Mesendoderm (in vitro differentiated cells): ENCODE results near the gene PLN.

ENCODE experiments used
- DNase-seq: peaks from one replicate; pipeline ENCODE4 v3.0.0; 2013
- H2AK5ac ChIP-seq: 2 replicates; pipeline ENCODE4 v1.6.1; 2013; ENCODE audit warnings: low read length, inconsistent platforms
- H2BK120ac ChIP-seq: 2 replicates; pipeline ENCODE4 v1.6.1; 2013; ENCODE audit warnings: low read depth, mild to moderate bottlenecking, low read length, moderate library complexity, mixed read lengths
- H2BK15ac ChIP-seq: replicated peaks from 2 replicates; pipeline ENCODE4 v1.6.1; 2013; ENCODE audit warnings: low read depth, mild to moderate bottlenecking, moderate library complexity
- H2BK5ac ChIP-seq: 2 replicates; pipeline ENCODE4 v1.6.1; 2013; ENCODE audit warnings: low read length, inconsistent platforms
- H3K18ac ChIP-seq: 2 replicates; pipeline ENCODE4 v1.6.1; 2013; ENCODE audit warnings: mild to moderate bottlenecking, low read length, mixed read lengths
- H3K23ac ChIP-seq: one replicate; pipeline ENCODE4 v1.6.1; 2013; ENCODE audit warnings: low read length
- H3K27ac ChIP-seq: 2 replicates; pipeline ENCODE4 v1.5.1; 2013; ENCODE audit warnings: low read depth, mild to moderate bottlenecking, inconsistent platforms, low read length, moderate library complexity
- H3K27me3 ChIP-seq: 2 replicates; pipeline ENCODE4 v1.6.1; 2013; ENCODE audit warnings: low read length, control low read depth, mild to moderate bottlenecking, inconsistent platforms; ENCODE audit not compliant: insufficient read depth, poor library complexity
- H3K36me3 ChIP-seq: 2 replicates; pipeline ENCODE4 v1.6.1; 2013; ENCODE audit warnings: low read length, inconsistent platforms; ENCODE audit not compliant: control insufficient read depth, insufficient read depth
- H3K4ac ChIP-seq: one replicate; pipeline ENCODE4 v1.6.1; 2013; ENCODE audit warnings: low read depth, mild to moderate bottlenecking, low read length, moderate library complexity
- H3K4me1 ChIP-seq: 2 replicates; pipeline ENCODE4 v1.6.1; 2013; ENCODE audit warnings: low read depth, low read length, inconsistent platforms; ENCODE audit not compliant: control insufficient read depth
- H3K4me2 ChIP-seq: 2 replicates; pipeline ENCODE4 v1.6.1; 2013; ENCODE audit warnings: low read length
- H3K4me3 ChIP-seq: 2 replicates; pipeline ENCODE4 v1.5.1; 2013; ENCODE audit warnings: mild to moderate bottlenecking, low read length
- H3K56ac ChIP-seq: one replicate; pipeline ENCODE4 v1.6.1; 2013; ENCODE audit warnings: low read length
- H3K79me1 ChIP-seq: 2 replicates; pipeline ENCODE4 v1.6.1; 2013; ENCODE audit warnings: low read length, inconsistent platforms
- H3K79me2 ChIP-seq: 2 replicates; pipeline ENCODE4 v1.6.1; 2013; ENCODE audit warnings: mild to moderate bottlenecking, low read length; ENCODE audit not compliant: control insufficient read depth, insufficient read depth
- H3K9ac ChIP-seq: 2 replicates; pipeline ENCODE4 v1.6.1; 2013; ENCODE audit warnings: low read length, inconsistent platforms
- H4K5ac ChIP-seq: one replicate; pipeline ENCODE4 v1.6.1; 2013; ENCODE audit warnings: low read length
- H4K8ac ChIP-seq: one replicate; pipeline ENCODE4 v1.6.1; 2013; ENCODE audit warnings: low read depth, mild to moderate bottlenecking, control low read depth, low read length, moderate library complexity
- WGBS: extraction: QIAGEN DNeasy Blood & Tissue Kit; methylation state at CpG from one replicate; pipeline ENCODE4 v1.1.7; 2013; ENCODE audit warnings: low lambda C conversion rate, missing lambda C conversion rate; ENCODE audit not compliant: insufficient coverage; ENCODE audit errors: extremely low coverage; 5-methylcytosine and 5-hydroxymethylcytosine counted together

The PLN gene

GRCh38 chr6:118504611-118505010 lies 43.5 kb upstream of the PLN start:
- no peaks in the 10 kb centered on the region for H3K36me3 ChIP-seq
- no peak overlapping the region for H3K56ac ChIP-seq
- no peaks in the 10 kb centered on the region for H3K79me2 ChIP-seq
- H2BK15ac ChIP-seq = no peak overlapping the region
- no peak overlapping the region for H3K9ac ChIP-seq
- H4K8ac ChIP-seq = no peak overlapping the region
- H4K5ac ChIP-seq = no peak overlapping the region
- H2BK120ac ChIP-seq = no peak overlapping the region
- DNase-seq = no peak
- no peak overlapping the region for H3K27ac ChIP-seq
- H3K4me1 ChIP-seq = no peaks in the 10 kb centered on the region
- no peak overlapping the region for H2BK5ac ChIP-seq
- H3K18ac ChIP-seq = no peak overlapping the region
- no peaks in the 10 kb centered on the region for H3K27me3 ChIP-seq
- no CpG with 5 or more reads among the region's 2 CpGs for WGBS
- no peak overlapping the region for H3K23ac ChIP-seq
- no peak overlapping the region for H2AK5ac ChIP-seq
- H3K4me2 ChIP-seq = no peak overlapping the region
- no peaks in the 10 kb centered on the region for H3K79me1 ChIP-seq
- no peak overlapping the region for H3K4ac ChIP-seq
- no peak overlapping the region for H3K4me3 ChIP-seq

GRCh38 chr6:118505656-118506055 lies 42.4 kb upstream of the PLN start:
- Histone ChIP-seq H3K4me1 (no peaks in the 10 kb centered on the region), H2BK120ac (no peak overlapping the region), H3K9ac (no peak overlapping the region), H3K56ac (no peak overlapping the region), H2AK5ac (no peak overlapping the region), H3K18ac (no peak overlapping the region), H3K27me3 (no peaks in the 10 kb centered on the region), H3K23ac (no peak overlapping the region), H4K5ac (no peak overlapping the region), H3K4ac (no peak overlapping the region), H3K36me3 (no peaks in the 10 kb centered on the region), H3K4me3 (no peak overlapping the region), H4K8ac (no peak overlapping the region), H2BK5ac (no peak overlapping the region), H3K27ac (no peak overlapping the region), H2BK15ac (no peak overlapping the region), H3K79me1 (no peaks in the 10 kb centered on the region), H3K4me2 (no peak overlapping the region), H3K79me2 (no peaks in the 10 kb centered on the region)
- no CpG with 5 or more reads among the region's 2 CpGs for WGBS
- no peak for DNase-seq

- H2BK15ac ChIP-seq = no peak overlapping the region
- DNase-seq = no peak
- no peak overlapping the region for H3K18ac ChIP-seq
- H3K79me1 ChIP-seq = no peaks in the 10 kb centered on the region
- no peaks in the 10 kb centered on the region for H3K79me2 ChIP-seq
- no peak overlapping the region for H3K4me3 ChIP-seq
- H3K56ac ChIP-seq = no peak overlapping the region
- H3K27ac ChIP-seq = no peak overlapping the region
- no peak overlapping the region for H3K4me2 ChIP-seq
- H4K5ac ChIP-seq = no peak overlapping the region
- WGBS = no CpG with 5 or more reads among the region's 5 CpGs
- no peak overlapping the region for H3K4ac ChIP-seq
- H3K36me3 ChIP-seq = no peaks in the 10 kb centered on the region
- H4K8ac ChIP-seq = no peak overlapping the region
- no peak overlapping the region for H3K23ac ChIP-seq
- H2BK5ac ChIP-seq = no peak overlapping the region
- no peak overlapping the region for H2BK120ac ChIP-seq
- no peak overlapping the region for H2AK5ac ChIP-seq
- no peaks in the 10 kb centered on the region for H3K27me3 ChIP-seq
- H3K4me1 ChIP-seq = no peaks in the 10 kb centered on the region
- no peak overlapping the region for H3K9ac ChIP-seq
Measured at GRCh38 chr6:118506071-118506638, 41.9 kb upstream of the PLN start.

- H3K36me3 ChIP-seq = no peaks in the 10 kb centered on the region
Measured at GRCh38 chr6:118507636-118508035, 40.5 kb upstream of the PLN start.

GRCh38 chr6:118509009-118509617 lies 39.0 kb upstream of the PLN start:
- Histone ChIP-seq H3K4me2 (no peak overlapping the region), H3K23ac (no peak overlapping the region), H3K36me3 (no peaks in the 10 kb centered on the region), H3K79me1 (no peaks in the 10 kb centered on the region), H3K27ac (no peak overlapping the region), H2BK120ac (no peak overlapping the region), H2BK5ac (no peak overlapping the region), H3K4ac (no peak overlapping the region), H2AK5ac (no peak overlapping the region), H3K4me1 (peaks cover 2% of the 10 kb centered on the region), H3K4me3 (no peak overlapping the region), H3K9ac (no peak overlapping the region), H2BK15ac (no peak overlapping the region), H3K18ac (no peak overlapping the region), H4K5ac (no peak overlapping the region), H3K27me3 (no peaks in the 10 kb centered on the region), H3K56ac (no peak overlapping the region), H3K79me2 (no peaks in the 10 kb centered on the region), H4K8ac (no peak overlapping the region)
- DNase-seq = peak; percentile 19
- 100% methylated on average over 1 of the region's 3 CpGs for WGBS

More at GRCh38 chr6:118507636-118508035, 40.5 kb upstream of the PLN start:
- DNase-seq = no peak
- H3K27me3 ChIP-seq = no peaks in the 10 kb centered on the region
- no peak overlapping the region for H3K27ac ChIP-seq
- no peak overlapping the region for H2BK5ac ChIP-seq
- no peak overlapping the region for H3K4me3 ChIP-seq
- H3K4me1 ChIP-seq = peaks cover 2% of the 10 kb centered on the region
- H3K4ac ChIP-seq = no peak overlapping the region
- no peak overlapping the region for H2AK5ac ChIP-seq
- H3K9ac ChIP-seq = no peak overlapping the region
- H4K8ac ChIP-seq = no peak overlapping the region
- H2BK120ac ChIP-seq = no peak overlapping the region
- no peak overlapping the region for H3K18ac ChIP-seq
- no peak overlapping the region for H3K23ac ChIP-seq
- no peak overlapping the region for H2BK15ac ChIP-seq
- no peaks in the 10 kb centered on the region for H3K79me1 ChIP-seq
- H3K4me2 ChIP-seq = no peak overlapping the region
- no peaks in the 10 kb centered on the region for H3K79me2 ChIP-seq
- H3K56ac ChIP-seq = no peak overlapping the region
- no CpG with 5 or more reads among the region's 1 CpG for WGBS
- no peak overlapping the region for H4K5ac ChIP-seq
